Measurements from ENCODE around the gene TRIM56. TPM values are rescaled to one million over a fixed set of nuclear protein-coding genes. Genes with fewer than 3 reads are reported as not detected.

Gene TRIM56
- total RNA-seq: 6.2 and 12.3 TPM in 2 replicates

GRCh38 chr7:101085162-101085964, at the start of gene TRIM56:
Gene TRIM56 (plus strand): TSS chr7:101085481. CDS start chr7:101087313, 1,832 bp downstream.

GRCh38 chr7:101126651-101127459, 41.6 kb downstream of the TRIM56 start, which contains the start of gene SERPINE1:
Gene SERPINE1 (plus strand): TSS chr7:101127104. CDS start chr7:101128394, 1,290 bp downstream.

Other genes starting within 250 kb of the TRIM56 start
- 15.1 and 16.8 TPM in 2 replicates for gene SLC12A9, start 232.8 kb upstream of the TRIM56 start, total RNA-seq
- gene TRIP6, start 218.1 kb upstream of the TRIM56 start, total RNA-seq: 78.6 and 82.7 TPM in 2 replicates
- 36.0 and 66.9 TPM in 2 replicates for gene SRRT, start 210.4 kb upstream of the TRIM56 start, total RNA-seq
- gene UFSP1, start 195.8 kb upstream of the TRIM56 start, total RNA-seq: 7.7 and 9.2 TPM in 2 replicates
- gene ACHE, start 189.6 kb upstream of the TRIM56 start, total RNA-seq: under 0.01 TPM in 1 of 2 replicates, not detected in the other
- gene MUC3A, start 135.9 kb upstream of the TRIM56 start, total RNA-seq: not detected in 2 replicates
- gene MUC12, start 115.9 kb upstream of the TRIM56 start, total RNA-seq: not detected in 2 replicates
- not detected in 2 replicates for gene MUC17, start 65.4 kb upstream of the TRIM56 start, total RNA-seq
- 287 and 464 TPM in 2 replicates for gene SERPINE1, start 41.6 kb downstream of the TRIM56 start, total RNA-seq
- gene AP1S1, start 69.0 kb downstream of the TRIM56 start, total RNA-seq: 119 and 137 TPM in 2 replicates
- gene VGF, start 80.1 kb downstream of the TRIM56 start, total RNA-seq: 0.39 TPM in 1 of 2 replicates, not detected in the other
- gene NAT16, start 94.8 kb downstream of the TRIM56 start, total RNA-seq: not detected in 2 replicates
- not detected in 2 replicates for gene MOGAT3, start 115.6 kb downstream of the TRIM56 start, total RNA-seq
- 85.2 and 93.2 TPM in 2 replicates for gene PLOD3, start 132.1 kb downstream of the TRIM56 start, total RNA-seq
- 56.3 and 68.3 TPM in 2 replicates for gene ZNHIT1, start 132.7 kb downstream of the TRIM56 start, total RNA-seq
- 3.3 and 5.9 TPM in 2 replicates for gene CLDN15, start 152.3 kb downstream of the TRIM56 start, total RNA-seq
- 86.8 and 174 TPM in 2 replicates for gene FIS1, start 159.6 kb downstream of the TRIM56 start, total RNA-seq
- 18.0 and 23.5 TPM in 2 replicates for gene IFT22, start 236.3 kb downstream of the TRIM56 start, total RNA-seq

Data from subcutaneous preadipocyte (primary cell).